Measurements from ENCODE around the gene LCE1E. TPM values are rescaled to one million over a fixed set of nuclear protein-coding genes. Genes with fewer than 3 reads are reported as not detected.
A peak's percentile ranks its signal among the peaks of the same experiment; 100 is the strongest.

Gene LCE1E
- polyA plus RNA-seq, 2 of the 4 experiments (the other 2 are of a cell fraction): not detected

GRCh38 chr1:152770411-152770810 is 15.6 kb upstream of the LCE1E start:
- no peak overlapping the region for H3K4me2 ChIP-seq
- ChIA-PET POLR2A (no interaction called here), CTCF (no interaction called here)
- H3K9me3 ChIP-seq: no peaks in the 10 kb centered on the region
- 8% methylated on average over 1 of the region's 1 CpG for WGBS (ENCODE audit: missing lambda C conversion rate)
- no peak overlapping the region for H3K4me3 ChIP-seq
- no peaks in the 10 kb centered on the region for H3K4me1 ChIP-seq
- DNase-seq (ENCODE audit: low read depth in 1 of 2, low spot score in 1 of 2) (no peak), FAIRE-seq (no peak), ATAC-seq (no peak)
- H3K27ac ChIP-seq: no peak overlapping the region
- TF ChIP-seq FOXS1 (CRISPR knock-in tag; IDR thresholded peaks at IDR 0.05) (no peak), MYC (IDR thresholded peaks at IDR 0.05; ENCODE audit: borderline replicate concordance, low read length) (no peak), GATA3 (IDR thresholded peaks at IDR 0.05; ENCODE audit: borderline replicate concordance) (no peak), HOXB13 (CRISPR knock-in tag; IDR thresholded peaks at IDR 0.05; ENCODE audit: low read depth) (no peak), FOSB (CRISPR knock-in tag; IDR thresholded peaks at IDR 0.05) (no peak), CTCF (IDR thresholded peaks at IDR 0.05) (no peak), RCOR1 (IDR thresholded peaks at IDR 0.05; ENCODE audit: low read depth, low read length) (no peak), CHD4 (IDR thresholded peaks at IDR 0.05; ENCODE audit: borderline replicate concordance) (no peak), TFCP2L1 (CRISPR knock-in tag; IDR thresholded peaks at IDR 0.05) (no peak), ESRRA (IDR thresholded peaks at IDR 0.05; ENCODE audit: borderline replicate concordance, low read length) (no peak), RARB (CRISPR knock-in tag; IDR thresholded peaks at IDR 0.05) (no peak), EHF (CRISPR knock-in tag; IDR thresholded peaks at IDR 0.05) (no peak), MAFK (IDR thresholded peaks at IDR 0.05; ENCODE audit: partially characterized antibody) (no peak), CBX8 (IDR thresholded peaks at IDR 0.05) (no peak), REST (IDR thresholded peaks at IDR 0.05) (no peak), NFE2L2 (conservative IDR thresholded peaks at IDR 0.05; ENCODE audit: low read length) (no peak)

- Histone ChIP-seq H3K9me3 (no peaks in the 10 kb centered on the region), H3K27ac (no peak within 1 kb of the TSS), H3K4me3 (no peak within 1 kb of the TSS), H3K4me1 (no peaks in the 10 kb centered on the region), H3K4me2 (no peak within 1 kb of the TSS)
- DNase-seq (ENCODE audit: low read depth in 1 of 2, low spot score in 1 of 2) (peak in 1 of 2 experiments; percentile 16), FAIRE-seq (no peak), ATAC-seq (peak; percentile 59 to 67; a peak in 4 of 6 replicates)
- TF ChIP-seq SREBF2 (IDR thresholded peaks at IDR 0.05) (no peak), ZC3H11A (IDR thresholded peaks at IDR 0.05) (no peak), MAX (IDR thresholded peaks at IDR 0.05) (no peak), HEYL (CRISPR knock-in tag; IDR thresholded peaks at IDR 0.05) (no peak), HMGXB4 (CRISPR knock-in tag; IDR thresholded peaks at IDR 0.05; ENCODE audit: borderline replicate concordance) (no peak), RNF2 (IDR thresholded peaks at IDR 0.05; ENCODE audit: borderline replicate concordance, low read depth) (no peak), NPAS2 (CRISPR knock-in tag; IDR thresholded peaks at IDR 0.05; ENCODE audit: borderline replicate concordance) (no peak), BHLHE40 (IDR thresholded peaks at IDR 0.05; ENCODE audit: low read depth, low read length) (no peak), FOXS1 (CRISPR knock-in tag; IDR thresholded peaks at IDR 0.05) (no peak), ZSCAN20 (CRISPR knock-in tag; IDR thresholded peaks at IDR 0.05) (no peak), PBX3 (IDR thresholded peaks at IDR 0.05) (no peak), CHD2 (IDR thresholded peaks at IDR 0.05; ENCODE audit: low read length, partially characterized antibody) (no peak), KDM1A (IDR thresholded peaks at IDR 0.05; ENCODE audit: low read depth) (no peak)
- POLR2A ChIA-PET: no interaction called here
- 3% methylated on average over 6 of the region's 6 CpGs for WGBS (ENCODE audit: missing lambda C conversion rate)
- CTCF ChIA-PET: interaction anchor here (0.6 kb wide), 1 partner anchor 410 kb away, joined by 6 read pairs; no protein-coding TSS in a partner anchor
Observed at GRCh38 chr1:152774875-152775274, 11.2 kb upstream of the LCE1E start, which contains the start of gene LCE1F. LCE1F (plus strand) TSS chr1:152775140; CDS start chr1:152776372, 1,232 bp downstream.
